Natural killer cell (primary cell): ENCODE data around the gene GTPBP4. TPM values are rescaled to one million over a fixed set of nuclear protein-coding genes. Genes with fewer than 3 reads are reported as not detected.

ENCODE experiments used
- ATAC-seq, 3 donors: fragments of 150-1000 bp in 2 of 3; fragments of 200-7000 bp in 1 of 3; cut with Tn5 transposase; 1 replicate in 1 of 3; 2 replicates in 2 of 3; pipeline ENCODE4 v1.10.0; 2021; ENCODE audit warnings: mild to moderate bottlenecking in 2 of 3, moderate library complexity in 2 of 3
- DNase-seq, 2 donors: peaks; one replicate each; pipeline versions ENCODE4 v3.0.0 to v3.0.0-alpha.2; 2013 to 2021; ENCODE audit warnings: mixed read lengths in 1 of 2
- H3K27ac ChIP-seq: one replicate; pipeline ENCODE4 v1.5.1; 2013; ENCODE audit warnings: mild to moderate bottlenecking, low read length
- H3K27me3 ChIP-seq: one replicate; pipeline ENCODE4 v1.6.1; 2013; ENCODE audit warnings: low read length; ENCODE audit not compliant: control insufficient read depth, insufficient read depth
- H3K36me3 ChIP-seq: one replicate; pipeline ENCODE4 v1.6.1; 2013; ENCODE audit warnings: low read length; ENCODE audit not compliant: control insufficient read depth, insufficient read depth
- H3K4me1 ChIP-seq: one replicate; pipeline ENCODE4 v1.6.1; 2013; ENCODE audit warnings: low read length; ENCODE audit not compliant: control insufficient read depth, insufficient read depth
- H3K4me3 ChIP-seq: one replicate; pipeline ENCODE4 v1.5.1; 2013; ENCODE audit warnings: low read length
- H3K9me3 ChIP-seq: one replicate; pipeline ENCODE4 v1.6.1; 2013; ENCODE audit warnings: low read length; ENCODE audit not compliant: control insufficient read depth, insufficient read depth
- H3K27ac Mint-ChIP-seq, 2 donors: one replicate each; pipeline ENCODE4 v1.8.0; 2022; ENCODE audit warnings: mild to moderate bottlenecking in 2 of 2, mixed read lengths in 2 of 2, moderate library complexity in 1 of 2
- H3K27me3 Mint-ChIP-seq, 2 donors: one replicate each; pipeline ENCODE4 v1.8.0; 2022; ENCODE audit warnings: low read depth in 2 of 2, mixed read lengths in 2 of 2
- H3K36me3 Mint-ChIP-seq: one replicate; pipeline ENCODE4 v1.8.0; 2022; ENCODE audit warnings: mixed read lengths
- H3K4me1 Mint-ChIP-seq, 2 donors: one replicate each; pipeline ENCODE4 v1.8.0; 2022; ENCODE audit warnings: mixed read lengths in 2 of 2
- H3K4me3 Mint-ChIP-seq: one replicate; pipeline ENCODE4 v1.8.0; 2022; ENCODE audit warnings: mild to moderate bottlenecking, moderate library complexity, mixed read lengths
- H3K9me3 Mint-ChIP-seq, 2 donors: one replicate each; pipeline ENCODE4 v1.8.0; 2022; ENCODE audit warnings: mixed read lengths in 2 of 2
- WGBS: methylation state at CpG from one replicate; pipeline ENCODE4 v1.1.7; 2013; ENCODE audit warnings: missing lambda C conversion rate; ENCODE audit not compliant: insufficient coverage; 5-methylcytosine and 5-hydroxymethylcytosine counted together
- intact Hi-C: fragments of 100-400 bp; cut with micrococcal nuclease; formaldehyde crosslinking; loops from one replicate; pipeline ENCODE4 v1.14.2; 2022
- total RNA-seq, 4 donors: library from RNA; stranded (reverse); fragments of 120-200 nt in 1 of 4; gene quantifications; one replicate each; pipeline versions ENCODE4 v1.2.3 to v1.2.4, GENCODE V29; 2013 to 2022
- TF ChIP-seq, protein P1 (sequence below): fragments of 200-600 bp; IDR thresholded peaks from one replicate; pipeline ENCODE4 v1.8.0; 2022; ENCODE audit warnings: antibody characterized with exemption

Gene GTPBP4
- total RNA-seq, 3 donors from 2014 or later (not counting 1 experiment from before 2014, with no cell fraction given) = 53.9 to 99.6 (median 72.5) TPM

DNA sequence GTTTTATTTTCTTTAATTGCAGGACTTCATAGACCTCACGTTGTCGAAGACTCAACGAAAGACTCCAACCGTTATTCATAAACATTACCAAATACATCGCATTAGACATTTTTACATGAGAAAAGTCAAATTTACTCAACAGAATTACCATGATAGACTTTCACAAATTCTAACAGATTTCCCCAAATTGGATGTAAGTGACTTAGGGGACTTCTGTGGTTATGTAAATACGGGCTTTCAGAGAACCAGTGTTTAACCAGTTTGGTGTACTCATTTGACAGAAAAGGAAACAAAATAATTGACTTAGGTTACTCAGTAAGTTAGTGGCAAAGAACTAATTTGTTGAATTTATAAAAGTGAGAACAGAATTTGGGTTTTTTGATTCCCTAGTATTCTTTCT lies 4.2 kb downstream of the GTPBP4 start:
- TF ChIP-seq, protein P1, sequence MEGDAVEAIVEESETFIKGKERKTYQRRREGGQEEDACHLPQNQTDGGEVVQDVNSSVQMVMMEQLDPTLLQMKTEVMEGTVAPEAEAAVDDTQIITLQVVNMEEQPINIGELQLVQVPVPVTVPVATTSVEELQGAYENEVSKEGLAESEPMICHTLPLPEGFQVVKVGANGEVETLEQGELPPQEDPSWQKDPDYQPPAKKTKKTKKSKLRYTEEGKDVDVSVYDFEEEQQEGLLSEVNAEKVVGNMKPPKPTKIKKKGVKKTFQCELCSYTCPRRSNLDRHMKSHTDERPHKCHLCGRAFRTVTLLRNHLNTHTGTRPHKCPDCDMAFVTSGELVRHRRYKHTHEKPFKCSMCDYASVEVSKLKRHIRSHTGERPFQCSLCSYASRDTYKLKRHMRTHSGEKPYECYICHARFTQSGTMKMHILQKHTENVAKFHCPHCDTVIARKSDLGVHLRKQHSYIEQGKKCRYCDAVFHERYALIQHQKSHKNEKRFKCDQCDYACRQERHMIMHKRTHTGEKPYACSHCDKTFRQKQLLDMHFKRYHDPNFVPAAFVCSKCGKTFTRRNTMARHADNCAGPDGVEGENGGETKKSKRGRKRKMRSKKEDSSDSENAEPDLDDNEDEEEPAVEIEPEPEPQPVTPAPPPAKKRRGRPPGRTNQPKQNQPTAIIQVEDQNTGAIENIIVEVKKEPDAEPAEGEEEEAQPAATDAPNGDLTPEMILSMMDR = no peak
- WGBS = 88% methylated on average over 6 of the region's 6 CpGs
- H3K4me1 ChIP-seq = peaks cover 18% of the 10 kb centered on the region
- H3K9me3 ChIP-seq = no peaks in the 10 kb centered on the region
- Mint-ChIP-seq H3K36me3 (peaks cover 12% of the 10 kb centered on the region), H3K27ac (peak overlapping the region in 1 of 2 donors; percentile 77), H3K4me3 (no peak overlapping the region), H3K4me1 (peaks cover 34 to 51% of the 10 kb centered on the region in 2 donors), H3K27me3 (no peaks in the 10 kb centered on the region), H3K9me3 (no peaks in the 10 kb centered on the region)
- H3K27me3 ChIP-seq = no peaks in the 10 kb centered on the region
- no peak overlapping the region for H3K4me3 ChIP-seq
- ATAC-seq (no peak), DNase-seq (no peak)
- peaks cover 43% of the 10 kb centered on the region for H3K36me3 ChIP-seq
- H3K27ac ChIP-seq = no peak overlapping the region
- intact Hi-C loops = no loop called here

DNA sequence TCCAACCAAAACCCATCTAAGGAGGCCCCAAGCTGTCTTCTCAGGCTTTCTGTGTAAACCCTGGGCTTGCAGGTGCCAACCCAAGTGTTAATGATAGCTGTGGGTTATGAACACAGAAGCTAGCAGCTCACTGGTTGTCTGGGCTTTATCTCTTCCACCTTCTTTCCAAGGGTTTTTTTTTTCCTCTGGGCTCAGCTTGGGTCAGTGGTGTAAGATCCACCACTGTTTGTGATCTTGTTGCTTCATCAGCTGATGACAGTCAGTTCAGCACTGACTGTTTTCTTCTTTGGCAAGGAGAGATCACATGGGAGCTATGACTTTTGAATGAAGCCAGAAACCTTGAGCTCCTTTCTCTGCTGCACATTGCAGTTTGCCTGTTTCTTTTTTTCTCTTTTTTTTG lies 4.6 kb downstream of the GTPBP4 start:
- Mint-ChIP-seq H3K4me3 (no peak overlapping the region), H3K9me3 (no peaks in the 10 kb centered on the region), H3K36me3 (peaks cover 12% of the 10 kb centered on the region), H3K4me1 (peaks cover 30 to 47% of the 10 kb centered on the region in 2 donors), H3K27ac (peak overlapping the region in 1 of 2 donors; percentile 77), H3K27me3 (no peaks in the 10 kb centered on the region)
- Histone ChIP-seq H3K27ac (no peak overlapping the region), H3K27me3 (no peaks in the 10 kb centered on the region), H3K9me3 (no peaks in the 10 kb centered on the region), H3K4me3 (no peak overlapping the region), H3K4me1 (peaks cover 14% of the 10 kb centered on the region), H3K36me3 (peaks cover 46% of the 10 kb centered on the region)
- TF ChIP-seq, protein P1 = no peak
- ATAC-seq (no peak), DNase-seq (no peak)
- intact Hi-C loops = no loop called here

DNA sequence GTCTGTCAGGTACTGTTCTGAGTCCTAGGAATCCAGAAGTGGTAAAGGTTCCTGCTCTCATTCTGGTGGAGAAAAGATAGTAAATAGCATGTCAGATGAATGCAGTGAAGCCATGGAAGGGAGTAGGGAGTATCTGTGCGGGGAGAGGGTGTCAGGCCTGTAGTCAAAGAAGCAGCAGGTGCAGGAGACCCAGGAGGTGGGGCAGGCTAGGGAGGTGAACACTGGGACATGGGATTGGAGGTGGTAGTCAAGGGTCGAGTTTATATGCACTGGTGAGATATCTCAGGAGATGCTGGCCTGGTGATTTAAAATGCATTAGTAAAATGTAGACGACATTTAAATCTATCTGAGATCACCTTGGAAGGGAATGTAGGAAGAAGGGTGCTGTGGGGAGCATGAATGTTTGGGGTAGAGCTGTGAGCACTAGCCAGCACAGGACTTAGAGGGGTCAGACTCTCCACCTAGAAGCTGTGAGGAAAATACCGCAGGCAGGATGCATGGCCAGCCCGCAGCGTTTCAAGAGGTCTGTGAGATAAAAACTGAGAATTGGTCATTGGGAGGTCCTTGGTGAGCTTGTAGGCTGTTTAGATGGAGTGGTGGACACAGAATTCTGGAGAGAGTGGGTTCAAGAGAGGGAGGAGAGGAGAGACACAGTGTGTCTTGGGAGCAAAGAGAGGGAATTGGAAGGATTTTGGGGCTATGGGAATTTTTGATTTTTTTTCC lies 6.8 kb downstream of the GTPBP4 start:
- peaks cover 12% of the 10 kb centered on the region for H3K36me3 Mint-ChIP-seq
- H3K4me3 Mint-ChIP-seq = no peak overlapping the region
- H3K4me1 Mint-ChIP-seq = peaks cover 15 to 32% of the 10 kb centered on the region in 2 donors
- WGBS = 96% methylated on average over 6 of the region's 6 CpGs
- Histone ChIP-seq H3K27ac (no peak overlapping the region), H3K4me3 (no peak overlapping the region), H3K9me3 (no peaks in the 10 kb centered on the region), H3K4me1 (no peaks in the 10 kb centered on the region), H3K27me3 (no peaks in the 10 kb centered on the region), H3K36me3 (peaks cover 60% of the 10 kb centered on the region)
- TF ChIP-seq, protein P1 = no peak
- H3K9me3 Mint-ChIP-seq = no peaks in the 10 kb centered on the region
- no peak for DNase-seq
- H3K27me3 Mint-ChIP-seq = no peaks in the 10 kb centered on the region
- H3K27ac Mint-ChIP-seq = peak overlapping the region; percentile 25 to 77
- ATAC-seq = no peak
- intact Hi-C loops = no loop called here

DNA sequence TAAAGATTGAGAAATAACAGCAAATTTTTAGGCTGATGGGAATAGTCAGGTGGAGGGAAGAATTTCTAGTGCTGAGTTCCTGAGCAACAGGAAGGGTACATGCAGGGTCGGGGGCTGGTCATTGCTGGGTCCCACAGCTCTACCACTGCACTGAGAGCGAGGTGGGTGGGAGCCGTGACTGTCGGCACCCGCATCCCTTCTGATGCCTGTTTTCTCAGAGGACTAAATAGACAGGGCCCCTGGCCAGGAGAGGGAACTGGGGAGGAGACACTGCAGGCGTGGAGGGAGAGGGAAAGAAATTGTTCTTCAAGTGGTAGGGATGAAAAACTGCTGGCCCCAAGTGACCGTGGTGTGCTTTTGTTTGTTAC lies 7.3 kb downstream of the GTPBP4 start:
- no peaks in the 10 kb centered on the region for H3K27me3 ChIP-seq
- WGBS = 95% methylated on average over 7 of the region's 7 CpGs
- Mint-ChIP-seq H3K9me3 (no peaks in the 10 kb centered on the region), H3K27ac (peak overlapping the region in 1 of 2 donors; percentile 25), H3K27me3 (no peaks in the 10 kb centered on the region), H3K4me3 (no peak overlapping the region), H3K36me3 (peaks cover 13% of the 10 kb centered on the region), H3K4me1 (peaks cover 10 to 29% of the 10 kb centered on the region in 2 donors)
- no peaks in the 10 kb centered on the region for H3K9me3 ChIP-seq
- no peak overlapping the region for H3K27ac ChIP-seq
- H3K36me3 ChIP-seq = peaks cover 62% of the 10 kb centered on the region
- intact Hi-C loops = no loop called here
- TF ChIP-seq, protein P1 = no peak
- no peaks in the 10 kb centered on the region for H3K4me1 ChIP-seq
- no peak for DNase-seq
- no peak overlapping the region for H3K4me3 ChIP-seq
- ATAC-seq = no peak
